Measurements from ENCODE around the gene SLC48A1. TPM values are rescaled to one million over a fixed set of nuclear protein-coding genes. Genes with fewer than 3 reads are reported as not detected.
"Not testable (repeated sequence)": the region's sequence is repeated elsewhere in the genome, so short reads cannot be mapped to it uniquely, and the experiment has no call there.

Gene SLC48A1
- total RNA-seq, 1 donor from 2014 or later, result 23.7 TPM

GRCh38 chr12:47800582-47800981 lies 27.5 kb downstream of the SLC48A1 start:
- intact Hi-C loops (cut with micrococcal nuclease), result loop anchor here (5.0 kb wide), 1 partner anchor 37 kb away; no protein-coding TSS in a partner anchor
- DNase-seq, result no peak

GRCh38 chr12:47801170-47801903 lies 28.3 kb downstream of the SLC48A1 start:
- intact Hi-C loops (cut with micrococcal nuclease), result loop anchor here (5.0 kb wide), 1 partner anchor 36 kb away; no protein-coding TSS in a partner anchor
- ATAC-seq (peak; percentile 28), DNase-seq (peak; percentile 65)

More at GRCh38 chr12:47800582-47800981, 27.5 kb downstream of the SLC48A1 start:
- no peak for ATAC-seq

GRCh38 chr12:47801904-47802246 lies 28.8 kb downstream of the SLC48A1 start:
- ATAC-seq, result no peak
- no peak for DNase-seq
- intact Hi-C loops (cut with micrococcal nuclease), result loop anchor here (5.0 kb wide), 1 partner anchor 35 kb away; no protein-coding TSS in a partner anchor

GRCh38 chr12:47802312-47802711 lies 29.3 kb downstream of the SLC48A1 start:
- ATAC-seq (no peak), DNase-seq (no peak)
- intact Hi-C loops (cut with micrococcal nuclease), result loop anchor here (5.0 kb wide), 1 partner anchor 35 kb away; no protein-coding TSS in a partner anchor

GRCh38 chr12:47803191-47803875 lies 30.3 kb downstream of the SLC48A1 start:
- intact Hi-C loops (cut with micrococcal nuclease), result loop anchor here (5.0 kb wide), 1 partner anchor 34 kb away; no protein-coding TSS in a partner anchor
- DNase-seq, result no peak

GRCh38 chr12:47804171-47804570 lies 31.1 kb downstream of the SLC48A1 start:
- ATAC-seq, result peak; percentile 20
- intact Hi-C loops (cut with micrococcal nuclease), result loop anchor here (5.0 kb wide), 1 partner anchor 33 kb away; no protein-coding TSS in a partner anchor
- DNase-seq, result no peak

More at GRCh38 chr12:47803191-47803875, 30.3 kb downstream of the SLC48A1 start:
- no peak for ATAC-seq

- ATAC-seq (no peak), DNase-seq (peak; percentile 15)
- intact Hi-C loops (cut with micrococcal nuclease), result no loop called here
Observed at GRCh38 chr12:47805417-47805816, 32.4 kb downstream of the SLC48A1 start.

GRCh38 chr12:47807338-47807737 lies 34.3 kb downstream of the SLC48A1 start:
- peak; percentile 63 for ATAC-seq
- intact Hi-C loops (cut with micrococcal nuclease), result no loop called here
- peak; percentile 69 for DNase-seq

- DNase-seq (peak; percentile 68), ATAC-seq (peak; percentile 36)
- intact Hi-C loops (cut with micrococcal nuclease), result no loop called here
Observed at GRCh38 chr12:47808050-47808449, 35.0 kb downstream of the SLC48A1 start.

GRCh38 chr12:47808574-47809365 lies 35.7 kb downstream of the SLC48A1 start:
- ATAC-seq (no peak), DNase-seq (peak; percentile 39)
- intact Hi-C loops (cut with micrococcal nuclease), result no loop called here

GRCh38 chr12:47809518-47809917 lies 36.5 kb downstream of the SLC48A1 start:
- ATAC-seq; intact Hi-C loops (cut with micrococcal nuclease): not testable (repeated sequence)
- peak; percentile 12 for DNase-seq

GRCh38 chr12:47811072-47811396 lies 38.0 kb downstream of the SLC48A1 start:
- intact Hi-C loops (cut with micrococcal nuclease), result no loop called here
- ATAC-seq (no peak), DNase-seq (peak; percentile 11)

GRCh38 chr12:47811581-47812484 lies 38.8 kb downstream of the SLC48A1 start:
- peak; percentile 76 for DNase-seq
- intact Hi-C loops (cut with micrococcal nuclease), result no loop called here

GRCh38 chr12:47812797-47813510 lies 39.9 kb downstream of the SLC48A1 start:
- intact Hi-C loops (cut with micrococcal nuclease), result no loop called here
- ATAC-seq, result peak; percentile 78
- peak; percentile 92 for DNase-seq

More at GRCh38 chr12:47811581-47812484, 38.8 kb downstream of the SLC48A1 start:
- peak; percentile 54 for ATAC-seq

- DNase-seq (peak; percentile 54), ATAC-seq (peak; percentile 5)
- intact Hi-C loops (cut with micrococcal nuclease), result no loop called here
Observed at GRCh38 chr12:47813511-47814196, 40.6 kb downstream of the SLC48A1 start.

- peak; percentile 21 for DNase-seq
- ATAC-seq, result no peak
- intact Hi-C loops (cut with micrococcal nuclease), result no loop called here
Observed at GRCh38 chr12:47814539-47815170, 41.6 kb downstream of the SLC48A1 start.

GRCh38 chr12:47815447-47815846 lies 42.4 kb downstream of the SLC48A1 start:
- ATAC-seq; intact Hi-C loops (cut with micrococcal nuclease): not testable (repeated sequence)
- DNase-seq, result peak; percentile 27

All from left ventricle myocardium superior (tissue), 1 donor.